Colonic mucosa (tissue), 4 donors: ENCODE measurements around the gene ELAVL3. TPM values are rescaled to one million over a fixed set of nuclear protein-coding genes. Genes with fewer than 3 reads are reported as not detected.
"Not testable (repeated sequence)": the region's sequence is repeated elsewhere in the genome, so short reads cannot be mapped to it uniquely, and the experiment has no call there.

Source experiments
- DNase-seq: peaks from one replicate; pipeline ENCODE4 v3.0.0-alpha.2; 2020
- H3K27ac ChIP-seq: fragments of 200-600 bp; one replicate; pipeline ENCODE4 v1.8.0; 2021
- H3K27me3 ChIP-seq: fragments of 200-600 bp; one replicate; pipeline ENCODE4 v1.8.0; 2021
- H3K36me3 ChIP-seq: fragments of 200-600 bp; one replicate; pipeline ENCODE4 v1.8.0; 2021
- H3K4me1 ChIP-seq: fragments of 200-600 bp; one replicate; pipeline ENCODE4 v1.8.0; 2021; ENCODE audit warnings: mild to moderate bottlenecking
- H3K4me3 ChIP-seq: fragments of 200-600 bp; one replicate; pipeline ENCODE4 v1.8.0; 2021
- H3K9ac ChIP-seq, 2 donors: one replicate each; pipeline ENCODE4 v1.7.0; 2013; ENCODE audit warnings: control low read depth in 2 of 2, low read depth in 2 of 2, low read length in 2 of 2
- H3K9me3 ChIP-seq: fragments of 200-600 bp; one replicate; pipeline ENCODE4 v1.8.0; 2021
- intact Hi-C: fragments of 100-400 bp; cut with DNase I; formaldehyde crosslinking; loops from one replicate; pipeline ENCODE4 v1.14.1; 2022
- total RNA-seq, 2 donors: library from RNA; stranded (reverse); fragmentation: NEBNext Ultra II Directional in 1 of 2; extraction: Animal tissue kit (Norgen Biotek cat#: 25700) in 1 of 2; gene quantifications; one replicate each; pipeline ENCODE4 v1.2.1, GENCODE V29; 2021
- TF ChIP-seq, protein P1 (sequence below): fragments of 200-600 bp; IDR thresholded peaks from one replicate; pipeline ENCODE4 v1.8.0; 2022; ENCODE audit warnings: antibody characterized with exemption, mild to moderate bottlenecking
- donor health status: healthy.
- donor health status: DM: no; HTN: no; CAD: no.
- donor health status: DM: no; HTN: no; CAD: no.

The ELAVL3 gene
- total RNA-seq, 2 donors from 2014 or later, result 0.25 to 0.50 TPM

DNA sequence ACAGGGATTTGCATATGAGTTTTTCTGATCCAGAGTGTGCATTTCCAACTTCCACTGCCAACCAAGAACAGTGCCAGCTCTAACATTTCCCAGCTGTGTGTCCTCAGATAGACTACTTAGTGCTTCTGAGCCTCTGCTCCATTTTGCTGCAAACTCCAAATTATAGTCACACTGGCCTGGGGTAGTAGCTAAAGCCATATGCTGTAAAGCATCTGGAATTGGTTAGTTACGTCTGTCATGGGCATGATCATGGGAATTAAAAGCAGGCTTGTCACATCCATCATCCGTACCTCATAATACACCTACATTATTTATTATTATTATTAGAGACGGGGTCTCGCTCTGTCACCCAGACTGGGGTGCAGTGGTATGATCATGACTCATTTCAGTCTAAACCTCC lies 7.1 kb downstream of the ELAVL3 start:
- intact Hi-C loops, result no loop called here
- Histone ChIP-seq H3K9me3 (no peaks in the 10 kb centered on the region), H3K4me3 (no peak overlapping the region), H3K27me3 (no peaks in the 10 kb centered on the region), H3K4me1 (no peaks in the 10 kb centered on the region), H3K27ac (no peak overlapping the region), H3K36me3 (no peaks in the 10 kb centered on the region), H3K9ac (no peak overlapping the region)
- TF ChIP-seq, protein P1, sequence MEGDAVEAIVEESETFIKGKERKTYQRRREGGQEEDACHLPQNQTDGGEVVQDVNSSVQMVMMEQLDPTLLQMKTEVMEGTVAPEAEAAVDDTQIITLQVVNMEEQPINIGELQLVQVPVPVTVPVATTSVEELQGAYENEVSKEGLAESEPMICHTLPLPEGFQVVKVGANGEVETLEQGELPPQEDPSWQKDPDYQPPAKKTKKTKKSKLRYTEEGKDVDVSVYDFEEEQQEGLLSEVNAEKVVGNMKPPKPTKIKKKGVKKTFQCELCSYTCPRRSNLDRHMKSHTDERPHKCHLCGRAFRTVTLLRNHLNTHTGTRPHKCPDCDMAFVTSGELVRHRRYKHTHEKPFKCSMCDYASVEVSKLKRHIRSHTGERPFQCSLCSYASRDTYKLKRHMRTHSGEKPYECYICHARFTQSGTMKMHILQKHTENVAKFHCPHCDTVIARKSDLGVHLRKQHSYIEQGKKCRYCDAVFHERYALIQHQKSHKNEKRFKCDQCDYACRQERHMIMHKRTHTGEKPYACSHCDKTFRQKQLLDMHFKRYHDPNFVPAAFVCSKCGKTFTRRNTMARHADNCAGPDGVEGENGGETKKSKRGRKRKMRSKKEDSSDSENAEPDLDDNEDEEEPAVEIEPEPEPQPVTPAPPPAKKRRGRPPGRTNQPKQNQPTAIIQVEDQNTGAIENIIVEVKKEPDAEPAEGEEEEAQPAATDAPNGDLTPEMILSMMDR, result no peak
- no peak for DNase-seq

DNA sequence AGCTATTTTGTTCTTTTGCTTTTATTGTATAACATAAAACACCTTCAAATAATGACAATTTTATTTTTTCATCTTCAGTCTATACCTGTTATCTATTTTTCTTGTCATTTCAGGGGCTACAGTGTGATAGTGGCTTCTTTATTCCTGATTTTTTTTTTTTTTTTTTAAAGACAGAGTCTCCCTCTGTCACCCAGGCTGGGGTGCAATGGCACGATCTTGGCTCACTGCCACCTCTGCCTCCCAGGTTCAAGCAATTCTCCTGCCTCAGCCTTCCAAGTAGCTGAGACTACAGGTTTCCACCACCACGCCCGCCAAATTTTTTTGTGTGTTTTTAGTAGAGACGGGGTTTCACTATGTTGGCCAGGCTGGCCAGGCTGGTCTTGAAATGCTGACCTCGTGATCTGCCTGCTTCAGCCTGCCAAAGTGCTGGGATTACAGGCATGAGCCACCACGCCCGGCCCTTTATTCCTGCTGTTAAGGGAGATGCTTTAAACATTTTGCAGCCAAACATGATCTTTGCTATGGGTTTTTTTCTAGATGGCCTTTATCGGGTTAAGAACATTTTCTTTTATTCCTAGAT lies 12.5 kb downstream of the ELAVL3 start:
- H3K4me3 ChIP-seq, DNase-seq, H3K27ac ChIP-seq, H3K9me3 ChIP-seq, H3K36me3 ChIP-seq, H3K9ac ChIP-seq, H3K4me1 ChIP-seq, H3K27me3 ChIP-seq, intact Hi-C loops: not testable (repeated sequence)

GRCh38 chr19:11465600-11465999 lies 15.2 kb downstream of the ELAVL3 start:
- DNase-seq, result no peak
- H3K9ac ChIP-seq, result no peak overlapping the region
- no peak overlapping the region for H3K4me3 ChIP-seq
- intact Hi-C loops, result no loop called here
- TF ChIP-seq, protein P1, result no peak
- H3K27me3 ChIP-seq, result no peaks in the 10 kb centered on the region
- no peaks in the 10 kb centered on the region for H3K4me1 ChIP-seq
- no peak overlapping the region for H3K27ac ChIP-seq
- no peaks in the 10 kb centered on the region for H3K9me3 ChIP-seq
- no peaks in the 10 kb centered on the region for H3K36me3 ChIP-seq

GRCh38 chr19:11464333-11465265 lies 16.2 kb downstream of the ELAVL3 start:
- no peak for DNase-seq
- no peak overlapping the region for H3K9ac ChIP-seq
- no peak overlapping the region for H3K4me3 ChIP-seq
- H3K27me3 ChIP-seq, result no peaks in the 10 kb centered on the region
- TF ChIP-seq, protein P1, result no peak
- H3K9me3 ChIP-seq, result no peaks in the 10 kb centered on the region
- no peaks in the 10 kb centered on the region for H3K4me1 ChIP-seq
- intact Hi-C loops, result no loop called here
- H3K36me3 ChIP-seq, result no peaks in the 10 kb centered on the region
- H3K27ac ChIP-seq, result no peak overlapping the region

GRCh38 chr19:11463391-11463790 lies 17.5 kb downstream of the ELAVL3 start:
- no peak for DNase-seq
- H3K4me3 ChIP-seq, result no peak overlapping the region
- no peak overlapping the region for H3K27ac ChIP-seq
- H3K36me3 ChIP-seq, result no peaks in the 10 kb centered on the region
- no peaks in the 10 kb centered on the region for H3K4me1 ChIP-seq
- intact Hi-C loops, result no loop called here
- no peaks in the 10 kb centered on the region for H3K27me3 ChIP-seq
- H3K9ac ChIP-seq, result no peak overlapping the region
- H3K9me3 ChIP-seq, result no peaks in the 10 kb centered on the region
- TF ChIP-seq, protein P1, result no peak

DNA sequence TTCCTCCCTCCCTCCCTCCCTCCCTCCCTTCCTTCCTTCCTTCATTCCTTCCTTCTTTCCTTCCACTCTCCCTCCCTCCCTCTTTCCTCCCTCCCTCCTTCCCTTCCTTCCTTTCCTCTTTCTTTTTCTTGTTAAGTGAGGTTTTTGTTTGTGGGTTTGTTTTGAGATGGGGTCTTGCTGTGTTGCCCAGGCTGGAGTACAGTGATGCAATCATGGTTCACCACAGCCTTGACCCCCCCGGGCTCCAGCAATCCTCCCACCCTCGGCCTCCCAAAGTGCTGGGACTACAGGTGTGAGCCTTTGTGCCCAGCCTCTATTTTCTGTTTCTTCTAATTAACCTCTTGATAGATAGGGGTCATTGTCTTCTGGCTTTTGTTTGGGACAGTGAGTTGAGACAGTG lies 19.4 kb downstream of the ELAVL3 start:
- intact Hi-C loops, result no loop called here
- no peaks in the 10 kb centered on the region for H3K4me1 ChIP-seq
- no peaks in the 10 kb centered on the region for H3K36me3 ChIP-seq
- DNase-seq, result no peak
- no peaks in the 10 kb centered on the region for H3K27me3 ChIP-seq
- no peaks in the 10 kb centered on the region for H3K9me3 ChIP-seq
- TF ChIP-seq, protein P1, result no peak
- H3K27ac ChIP-seq, result no peak overlapping the region
- H3K9ac ChIP-seq, result no peak overlapping the region
- no peak overlapping the region for H3K4me3 ChIP-seq
